MM.1S (cell line): ENCODE measurements around the gene TRIM14.

ENCODE experiments used
- DNase-seq: peaks from one replicate; pipeline ENCODE4 v3.0.0-alpha.2; 2015
- H2AFZ ChIP-seq: fragments of 300-600 bp; sonication (generic); 2 replicates; pipeline ENCODE4 v1.6.0; 2016; ENCODE audit warnings: antibody characterized with exemption, low read length
- H3F3A ChIP-seq: fragments of 300-600 bp; sonication (generic); 2 replicates; pipeline ENCODE4 v1.6.1; 2016; ENCODE audit warnings: mild to moderate bottlenecking, antibody characterized with exemption, low read length, moderate library complexity, mixed read lengths; ENCODE audit not compliant: insufficient read depth
- H3K27ac ChIP-seq: fragments of 300-600 bp; sonication (generic); 2 replicates; pipeline ENCODE4 v1.5.1; 2016; ENCODE audit warnings: mild to moderate bottlenecking, low read length
- H3K27me3 ChIP-seq: fragments of 300-600 bp; sonication (generic); replicated peaks from 2 replicates; pipeline ENCODE4 v1.6.0; 2016; ENCODE audit warnings: low read length; ENCODE audit not compliant: insufficient read depth
- H3K36me3 ChIP-seq: fragments of 300-600 bp; sonication (generic); replicated peaks from 2 replicates; pipeline ENCODE4 v1.6.1; 2016; ENCODE audit warnings: mild to moderate bottlenecking, low read length, mixed read lengths; ENCODE audit not compliant: insufficient read depth
- H3K4me1 ChIP-seq: fragments of 300-600 bp; sonication (generic); 2 replicates; pipeline ENCODE4 v1.6.1; 2016; ENCODE audit warnings: low read length, mixed read lengths
- H3K4me2 ChIP-seq: fragments of 300-600 bp; sonication (generic); 2 replicates; pipeline ENCODE4 v1.6.0; 2016; ENCODE audit warnings: low read depth, low read length
- H3K4me3 ChIP-seq: fragments of 300-600 bp; sonication (generic); 2 replicates; pipeline ENCODE4 v1.5.1; 2016; ENCODE audit warnings: low read length, mixed read lengths
- H3K79me2 ChIP-seq: fragments of 300-600 bp; sonication (generic); 2 replicates; pipeline ENCODE4 v1.6.1; 2016; ENCODE audit warnings: mixed run types, low read length, mixed read lengths
- H3K9ac ChIP-seq: fragments of 300-600 bp; sonication (generic); 2 replicates; pipeline ENCODE4 v1.6.1; 2016; ENCODE audit warnings: low read length, mixed read lengths
- H3K9me2 ChIP-seq: fragments of 300-600 bp; sonication (generic); replicated peaks from 2 replicates; pipeline ENCODE4 v1.6.1; 2016; ENCODE audit warnings: mild to moderate bottlenecking, low read length, mixed read lengths; ENCODE audit not compliant: insufficient read depth
- H3K9me3 ChIP-seq: fragments of 300-600 bp; sonication (generic); replicated peaks from 2 replicates; pipeline ENCODE4 v1.6.1; 2016; ENCODE audit warnings: mild to moderate bottlenecking, low read length, mixed read lengths; ENCODE audit not compliant: insufficient read depth
- H4K20me1 ChIP-seq: fragments of 300-600 bp; sonication (generic); 2 replicates; pipeline ENCODE4 v1.6.1; 2016; ENCODE audit warnings: mild to moderate bottlenecking, low read length, moderate library complexity, mixed read lengths; ENCODE audit not compliant: insufficient read depth
- EZH2 ChIP-seq: fragments of 300-600 bp; sonication (generic); optimal IDR thresholded peaks from 2 replicates; pipeline ENCODE3; 2017; ENCODE audit warnings: low read depth, mild to moderate bottlenecking, antibody characterized with exemption, low read length, mixed read lengths
- EZH2phosphoT487 ChIP-seq: fragments of 300-600 bp; sonication (generic); IDR thresholded peaks from 2 replicates; pipeline ENCODE4 v1.6.1; 2018; ENCODE audit warnings: antibody characterized with exemption, low read length
- TF ChIP-seq, protein P1 (sequence below): fragments of 300-600 bp; sonication (generic); IDR thresholded peaks from 2 replicates; pipeline ENCODE4 v1.5.1; 2016; ENCODE audit warnings: antibody characterized with exemption, low read length, mixed read lengths

TRIM14 gene

DNA sequence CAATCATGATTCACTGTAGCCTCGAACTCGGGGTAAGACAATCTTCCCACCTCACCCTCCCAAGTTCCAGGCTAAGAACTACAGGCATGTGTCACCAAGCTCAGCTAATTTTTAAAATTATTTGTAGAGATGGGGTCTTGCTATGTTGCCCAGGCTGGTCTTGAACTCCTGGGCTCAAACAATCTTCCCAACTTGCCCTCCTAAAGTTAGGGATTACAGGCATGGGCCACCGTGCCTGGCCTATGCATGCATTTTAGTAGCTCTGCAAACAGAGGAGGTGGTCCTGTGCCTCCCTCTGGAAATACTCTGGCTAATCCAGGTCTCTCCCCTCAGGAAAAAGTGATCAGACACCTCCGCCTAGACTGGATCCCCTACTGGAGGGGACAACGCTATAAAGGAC lies 21.5 kb upstream of the TRIM14 start:
- Histone ChIP-seq H4K20me1 (no peaks in the 10 kb centered on the region), H3K9me3 (no peaks in the 10 kb centered on the region)

DNA sequence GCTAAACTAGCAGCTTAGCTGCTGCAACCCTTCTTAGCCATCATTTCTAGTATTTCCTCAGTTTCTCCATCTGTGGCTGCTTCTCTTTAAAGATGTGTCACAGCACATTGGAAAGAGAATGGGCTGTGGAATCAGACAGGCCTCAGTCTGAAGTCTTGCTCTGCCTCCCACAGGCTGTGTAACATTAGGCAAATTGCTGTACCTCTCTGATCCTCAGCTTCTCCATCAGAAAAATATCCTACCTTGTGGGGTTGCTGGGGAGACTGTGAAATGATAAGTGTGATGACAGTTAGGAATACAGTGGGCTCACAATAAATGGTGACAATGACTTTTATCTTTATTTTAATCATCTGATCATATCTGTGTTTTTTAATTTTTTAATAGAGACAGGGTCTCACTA lies 17.5 kb upstream of the TRIM14 start:
- Histone ChIP-seq H3K27me3 (no peaks in the 10 kb centered on the region), H3K27ac (no peak overlapping the region), H2AFZ (no peak overlapping the region), H3K4me2 (no peak overlapping the region), H3K9me2 (no peaks in the 10 kb centered on the region), H3K4me3 (no peak overlapping the region), H4K20me1 (no peaks in the 10 kb centered on the region), H3K9ac (no peak overlapping the region), H3K36me3 (no peaks in the 10 kb centered on the region), H3K9me3 (no peaks in the 10 kb centered on the region), H3K4me1 (0 out of 2 replicates have a peak, but pooled peaks cover 4% of the 10 kb centered on the region), H3F3A (no peaks in the 10 kb centered on the region), H3K79me2 (no peaks in the 10 kb centered on the region)
- no peak for DNase-seq
- TF ChIP-seq, protein P1, sequence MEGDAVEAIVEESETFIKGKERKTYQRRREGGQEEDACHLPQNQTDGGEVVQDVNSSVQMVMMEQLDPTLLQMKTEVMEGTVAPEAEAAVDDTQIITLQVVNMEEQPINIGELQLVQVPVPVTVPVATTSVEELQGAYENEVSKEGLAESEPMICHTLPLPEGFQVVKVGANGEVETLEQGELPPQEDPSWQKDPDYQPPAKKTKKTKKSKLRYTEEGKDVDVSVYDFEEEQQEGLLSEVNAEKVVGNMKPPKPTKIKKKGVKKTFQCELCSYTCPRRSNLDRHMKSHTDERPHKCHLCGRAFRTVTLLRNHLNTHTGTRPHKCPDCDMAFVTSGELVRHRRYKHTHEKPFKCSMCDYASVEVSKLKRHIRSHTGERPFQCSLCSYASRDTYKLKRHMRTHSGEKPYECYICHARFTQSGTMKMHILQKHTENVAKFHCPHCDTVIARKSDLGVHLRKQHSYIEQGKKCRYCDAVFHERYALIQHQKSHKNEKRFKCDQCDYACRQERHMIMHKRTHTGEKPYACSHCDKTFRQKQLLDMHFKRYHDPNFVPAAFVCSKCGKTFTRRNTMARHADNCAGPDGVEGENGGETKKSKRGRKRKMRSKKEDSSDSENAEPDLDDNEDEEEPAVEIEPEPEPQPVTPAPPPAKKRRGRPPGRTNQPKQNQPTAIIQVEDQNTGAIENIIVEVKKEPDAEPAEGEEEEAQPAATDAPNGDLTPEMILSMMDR: no peak
- TF ChIP-seq EZH2 (no peak), EZH2phosphoT487 (no peak)

More for the DNA sequence above, 21.5 kb upstream of the TRIM14 start:
- H3K79me2 ChIP-seq: no peaks in the 10 kb centered on the region
- H3K36me3 ChIP-seq: no peaks in the 10 kb centered on the region
- no peak overlapping the region for H3K4me3 ChIP-seq
- no peak overlapping the region for H2AFZ ChIP-seq
- no peaks in the 10 kb centered on the region for H3F3A ChIP-seq
- no peak overlapping the region for H3K4me2 ChIP-seq
- no peaks in the 10 kb centered on the region for H3K4me1 ChIP-seq
- no peak overlapping the region for H3K27ac ChIP-seq
- DNase-seq: no peak
- no peak overlapping the region for H3K9ac ChIP-seq
- H3K27me3 ChIP-seq: no peaks in the 10 kb centered on the region
- TF ChIP-seq, protein P1: no peak
- TF ChIP-seq EZH2phosphoT487: no peak
- TF ChIP-seq EZH2: no peak
- H3K9me2 ChIP-seq: no peaks in the 10 kb centered on the region

DNA sequence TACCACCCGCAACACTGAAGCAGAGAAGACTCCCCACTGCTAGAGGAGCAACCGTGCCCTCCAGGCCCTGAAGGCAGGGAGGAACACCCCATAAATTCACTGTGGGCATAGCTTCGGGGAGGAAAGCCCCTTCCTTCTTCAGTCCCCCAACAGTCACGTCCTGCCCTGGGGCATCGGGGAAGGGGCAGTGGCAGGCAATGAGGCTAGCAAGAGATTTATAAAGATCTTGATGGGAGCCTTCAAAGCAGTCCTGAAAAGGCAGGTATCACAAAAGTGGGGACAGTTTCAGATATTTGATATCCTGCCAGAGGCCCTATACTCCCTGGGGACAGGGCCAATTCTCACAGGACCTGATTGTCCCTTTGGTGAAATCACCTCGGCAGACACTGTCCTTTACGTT lies 16.9 kb upstream of the TRIM14 start:
- no peaks in the 10 kb centered on the region for H3K36me3 ChIP-seq
- no peaks in the 10 kb centered on the region for H3K9me2 ChIP-seq
- no peak overlapping the region for H2AFZ ChIP-seq
- no peaks in the 10 kb centered on the region for H3F3A ChIP-seq
- TF ChIP-seq EZH2 (no peak), EZH2phosphoT487 (no peak)
- TF ChIP-seq, protein P1: no peak
- H3K27me3 ChIP-seq: no peaks in the 10 kb centered on the region
- H3K9ac ChIP-seq: no peak overlapping the region
- no peaks in the 10 kb centered on the region for H3K79me2 ChIP-seq
- H3K4me3 ChIP-seq: no peak overlapping the region
- no peaks in the 10 kb centered on the region for H4K20me1 ChIP-seq
- H3K27ac ChIP-seq: no peak overlapping the region
- no peaks in the 10 kb centered on the region for H3K9me3 ChIP-seq
- H3K4me1 ChIP-seq: 0 out of 2 replicates have a peak, but pooled peaks cover 4% of the 10 kb centered on the region
- no peak overlapping the region for H3K4me2 ChIP-seq
- no peak for DNase-seq
